GM21360 (cell line): Measurements from ENCODE around the gene CTDSPL.
A peak's percentile ranks its signal among the peaks of the same experiment; 100 is the strongest.

ENCODE experiments used
- ATAC-seq: cut with Tn5 transposase; IDR thresholded peaks from one replicate; pipeline ENCODE4 v1.9.1; 2021; ENCODE audit warnings: mild to moderate bottlenecking, moderate library complexity; ENCODE audit not compliant: unreplicated experiment

CTDSPL gene

GRCh38 chr3:37997791-37998370 is 136.2 kb downstream of the CTDSPL start:
- no peak for ATAC-seq

- ATAC-seq, result no peak
Measured at GRCh38 chr3:37999836-38000235, 138.2 kb downstream of the CTDSPL start.

- ATAC-seq, result no peak
Measured at GRCh38 chr3:38000242-38000916, 138.7 kb downstream of the CTDSPL start.

- no peak for ATAC-seq
Measured at GRCh38 chr3:38000965-38001455, 139.3 kb downstream of the CTDSPL start.

- ATAC-seq, result no peak
Measured at GRCh38 chr3:38001456-38002081, 139.9 kb downstream of the CTDSPL start.

GRCh38 chr3:38002291-38002876 is 140.7 kb downstream of the CTDSPL start:
- no peak for ATAC-seq

- no peak for ATAC-seq
Measured at GRCh38 chr3:38002940-38003339, 141.3 kb downstream of the CTDSPL start.

GRCh38 chr3:38003371-38003816 is 141.7 kb downstream of the CTDSPL start:
- no peak for ATAC-seq

- no peak for ATAC-seq
Measured at GRCh38 chr3:38003817-38004414, 142.2 kb downstream of the CTDSPL start.

GRCh38 chr3:38004415-38005075 is 142.9 kb downstream of the CTDSPL start:
- peak; percentile 52 for ATAC-seq

- no peak for ATAC-seq
Measured at GRCh38 chr3:38005076-38006020, 143.7 kb downstream of the CTDSPL start.

GRCh38 chr3:38006031-38006430 is 144.4 kb downstream of the CTDSPL start:
- no peak for ATAC-seq

- ATAC-seq, result no peak
Measured at GRCh38 chr3:38006445-38006995, 144.8 kb downstream of the CTDSPL start.

- no peak for ATAC-seq
Measured at GRCh38 chr3:38007754-38008090, 146.0 kb downstream of the CTDSPL start.

- ATAC-seq, result no peak
Measured at GRCh38 chr3:38008191-38008701, 146.6 kb downstream of the CTDSPL start.

- no peak for ATAC-seq
Measured at GRCh38 chr3:38008971-38009580, 147.4 kb downstream of the CTDSPL start.

- no peak for ATAC-seq
Measured at GRCh38 chr3:38009807-38010591, 148.3 kb downstream of the CTDSPL start.

GRCh38 chr3:38011111-38011510 is 149.4 kb downstream of the CTDSPL start:
- no peak for ATAC-seq
